OCI-LY1 (cell line): ENCODE measurements around the gene LDLRAD4.

Experiments used
- CTCF ChIP-seq: fragments of 200-600 bp; sonication (generic), shearing (Covaris generic); IDR thresholded peaks from 2 replicates; pipeline ENCODE4 v1.5.1; 2017; ENCODE audit warnings: mild to moderate bottlenecking, antibody characterized with exemption, low read length, moderate library complexity, mixed read lengths
- EZH2 ChIP-seq: fragments of 200-600 bp; sonication (generic), shearing (Covaris generic); IDR thresholded peaks from 2 replicates; pipeline ENCODE4 v1.8.0; 2017; ENCODE audit warnings: borderline replicate concordance, mixed run types, mild to moderate bottlenecking, antibody characterized with exemption, low read length, moderate library complexity, mixed read lengths

DNA sequence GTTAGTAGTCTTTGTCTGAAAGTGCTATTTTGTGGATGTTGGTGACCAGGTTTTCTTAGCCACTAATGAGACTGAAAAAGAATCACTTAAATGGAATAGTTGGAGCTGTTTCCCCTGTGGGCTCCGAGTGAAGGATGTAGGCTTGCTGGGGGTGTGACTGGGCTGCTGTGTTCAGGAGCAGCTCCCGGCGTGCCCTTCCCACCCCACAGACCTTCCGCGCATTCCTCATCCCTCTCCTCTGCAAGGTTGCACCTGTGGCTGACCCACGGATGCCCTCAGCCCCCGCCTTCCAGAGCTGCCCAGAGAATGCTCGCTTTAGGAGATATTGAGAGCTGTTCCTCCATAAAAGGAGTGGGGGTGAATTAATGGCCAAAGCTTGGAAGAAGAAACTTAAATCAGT is 174.3 kb downstream of the LDLRAD4 start:
- TF ChIP-seq CTCF = no peak
- TF ChIP-seq EZH2 = no peak
